PFSK-1 (cell line): Measurements from ENCODE around the gene LRRC3.

Experiments
- POLR2AphosphoS5 ChIP-seq: IDR thresholded peaks from 2 replicates; pipeline ENCODE4 v1.6.1; 2012; ENCODE audit warnings: low read depth, mild to moderate bottlenecking, control low read depth, low read length, moderate library complexity
- SIN3A ChIP-seq: IDR thresholded peaks from 2 replicates; pipeline ENCODE4 v1.6.1; 2012; ENCODE audit warnings: mild to moderate bottlenecking, low read length, moderate library complexity, borderline replicate concordance; ENCODE audit not compliant: insufficient read depth
- TAF1 ChIP-seq: IDR thresholded peaks from 2 replicates; pipeline ENCODE4 v1.6.1; 2012; ENCODE audit warnings: low read length, control low read depth, borderline replicate concordance; ENCODE audit not compliant: insufficient read depth

DNA sequence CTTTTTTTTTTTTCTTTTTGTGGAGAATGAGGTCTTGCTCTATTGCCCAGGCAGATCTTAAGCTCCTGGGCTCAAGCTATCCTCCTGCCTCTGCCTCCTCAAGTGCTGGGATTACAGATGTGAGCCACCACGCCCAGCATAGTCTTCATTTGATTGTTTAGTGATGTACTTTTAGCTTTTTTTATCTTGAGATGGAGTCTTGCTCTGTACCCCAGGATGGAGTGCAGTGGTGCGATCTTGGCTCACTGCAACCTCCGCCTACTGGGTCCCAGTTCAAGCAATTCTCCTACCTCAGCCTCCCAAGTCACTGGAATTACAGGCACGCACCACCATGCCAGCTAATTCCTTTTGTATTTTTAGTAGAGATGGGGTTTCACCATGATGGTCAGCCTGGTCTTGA, 24.0 kb upstream of the LRRC3 start:
- TF ChIP-seq SIN3A (no peak), POLR2AphosphoS5 (no peak), TAF1 (no peak)
